Measurements from ENCODE around the gene SAFB2. TPM values are rescaled to one million over a fixed set of nuclear protein-coding genes. Genes with fewer than 3 reads are reported as not detected.

Gene SAFB2
- total and polyA plus RNA-seq, 2 donors (not counting 1 experiment from before 2014, with no cell fraction given) = 76.5 to 242 TPM

GRCh38 chr19:5624741-5625278 lies 2.2 kb upstream of the SAFB2 start:
- intact Hi-C loops (cut with micrococcal nuclease) = loop anchor here (10.0 kb wide), 2 partner anchors 490 to 1150 kb away; partner anchors contain the start of gene HDGFL2
- H4K20me1 ChIP-seq (ENCODE audit: control insufficient read depth, insufficient read depth, low read length, poor library complexity, severe bottlenecking) = peaks cover 87% of the 10 kb centered on the region
- CTCF ChIA-PET = no interaction called here

More at GRCh38 chr19:5624741-5625278, 2.2 kb upstream of the SAFB2 start:
- DNase-seq (no peak), ATAC-seq (ENCODE audit: low read depth) (no peak)
- Mint-ChIP-seq H3K4me1 (peaks cover 80% of the 10 kb centered on the region), H3K9me3 (ENCODE audit: insufficient read depth) (no peaks in the 10 kb centered on the region), H3K27ac (peak overlapping the region; percentile 91), H3K27me3 (no peaks in the 10 kb centered on the region), H3K4me3 (peak overlapping the region; percentile 99)
- H3K36me3 ChIP-seq (replicated peaks in 1 of 2; ENCODE audit: control extremely low read depth in 1 of 2, control insufficient read depth in 1 of 2, extremely low read depth in 1 of 2, insufficient read depth in 2 of 2, low read length in 1 of 2) = peaks cover 10 to 64% of the 10 kb centered on the region in 2 experiments
- H3K9ac ChIP-seq (ENCODE audit: low read length) = peak overlapping the region; percentile 96
- no peaks in the 10 kb centered on the region for H3K9me3 ChIP-seq (ENCODE audit: control extremely low read depth in 1 of 3, control insufficient read depth in 2 of 3, insufficient read depth in 1 of 3, low read length in 2 of 3)
- H3K4me3 ChIP-seq (ENCODE audit: control extremely low read depth in 1 of 5, extremely low read depth in 1 of 5, insufficient read depth in 1 of 5, low read depth in 2 of 5, low read length in 4 of 5) = peak overlapping the region; percentile 35 to 98 (median 96)
- H3K4me2 ChIP-seq (replicated peaks; ENCODE audit: low read depth, low read length, poor library complexity, severe bottlenecking) = peak overlapping the region; percentile 90
- no peaks in the 10 kb centered on the region for H3K27me3 ChIP-seq (replicated peaks in 1 of 4; ENCODE audit: control extremely low read depth in 1 of 4, control insufficient read depth in 3 of 4, insufficient read depth in 4 of 4, low read length in 3 of 4)
- H3K79me2 ChIP-seq (ENCODE audit: control insufficient read depth, insufficient read depth, low read length) = peaks cover 94% of the 10 kb centered on the region
- peak overlapping the region; percentile 92 to 95 for H3K27ac ChIP-seq (ENCODE audit: low read length in 2 of 2)
- WGBS (ENCODE audit: insufficient coverage) = 31% methylated on average over 6 of the region's 8 CpGs
- peaks cover 77 to 80% of the 10 kb centered on the region in 2 donors for H3K4me1 ChIP-seq (ENCODE audit: control insufficient read depth in 2 of 2, insufficient read depth in 2 of 2, low read length in 2 of 2)
- TF ChIP-seq EZH2 (IDR thresholded peaks at IDR 0.05; ENCODE audit: borderline replicate concordance, insufficient read depth, low read depth, low read length, poor library complexity, severe bottlenecking) (no peak), CTCF (IDR thresholded peaks at IDR 0.05) (no peak)
- POLR2A ChIA-PET = interaction anchor here (0.6 to 0.7 kb wide), 3 partner anchors 9 to 337 kb away, joined by 3 to 10 read pairs (median 7); no protein-coding TSS in a partner anchor
- no peak overlapping the region for H2AFZ ChIP-seq (ENCODE audit: insufficient read depth, low read depth, low read length, poor library complexity, severe bottlenecking)

Data from B cell (primary cell).